GM12878 (cell line): ENCODE results near the gene TEX261. TPM values are rescaled to one million over a fixed set of nuclear protein-coding genes. Genes with fewer than 3 reads are reported as not detected.

ENCODE experiments used
- ATAC-seq: fragments of 200-7000 bp; cut with Tn5 transposase; 3 replicates; pipeline ENCODE4 v1.9.1; 2020; ENCODE audit warnings: mild to moderate bottlenecking, moderate library complexity
- BruUV-seq: library from RNA; stranded (reverse); fragments of 400-500 nt; replicated peaks from 2 replicates; lab custom pipeline; 2021; lab: Mats Ljungman, UMichigan
- CTCF ChIA-PET: fragments of 300-600 bp; sonication (Branson Sonifier 250); formaldehyde crosslinking; extraction: SDS; loops from one replicate; lab custom pipeline; 2021; ENCODE audit warnings: inconsistent platforms; lab: Yijun Ruan, JAX
- POLR2A ChIA-PET: fragments of 350-600 bp; formaldehyde crosslinking; extraction: SDS; loops from one replicate; lab custom pipeline; 2021; ENCODE audit warnings: inconsistent platforms; lab: Charles Lee
- RAD21 ChIA-PET: fragments of 300-600 bp; sonication (Branson Sonifier 250); formaldehyde crosslinking; loops from one replicate; lab custom pipeline; 2023; ENCODE audit warnings: antibody characterized with exemption; ENCODE audit not compliant: unreplicated experiment; lab: Charles Lee
- SMC1A ChIA-PET: fragments of 300-600 bp; sonication (Branson Sonifier 250); formaldehyde crosslinking; loops from one replicate; lab custom pipeline; 2023; ENCODE audit not compliant: unreplicated experiment, uncharacterized antibody; lab: Charles Lee
- DNase-seq: peaks from one replicate; pipeline ENCODE4 v3.0.0-alpha.2; 2011; ENCODE audit warnings: low read depth, low spot score
- FAIRE-seq: peaks from 3 replicates; lab custom pipeline; 2011; peaks lifted over from hg19 to GRCh38; lab: Jason Lieb, UNC
- H2AFZ ChIP-seq: 2 replicates; pipeline ENCODE4 v1.6.0; 2011; ENCODE audit warnings: low read depth, low read length, control low read depth; ENCODE audit not compliant: control insufficient read depth
- H3K27ac ChIP-seq: 2 replicates; pipeline ENCODE4 v1.5.1; 2011; ENCODE audit warnings: control low read depth; ENCODE audit not compliant: control insufficient read depth, insufficient read depth
- H3K27me3 ChIP-seq, 2 experiments: replicated peaks in 1 of 2; 2 replicates each; pipeline versions ENCODE4 v1.6.0 to v1.6.1; 2011; ENCODE audit warnings: low read length in 1 of 2; ENCODE audit not compliant: control insufficient read depth in 2 of 2, insufficient read depth in 2 of 2
- H3K36me3 ChIP-seq, 2 experiments: 2 replicates each; pipeline ENCODE4 v1.5.1; 2011; ENCODE audit warnings: low read length in 1 of 2; ENCODE audit not compliant: control insufficient read depth in 2 of 2, insufficient read depth in 2 of 2
- H3K4me1 ChIP-seq: 2 replicates; pipeline ENCODE4 v1.6.1; 2011; ENCODE audit warnings: mild to moderate bottlenecking, low read length, moderate library complexity, mixed read lengths; ENCODE audit not compliant: control insufficient read depth, insufficient read depth
- H3K4me2 ChIP-seq: 2 replicates; pipeline ENCODE4 v1.6.0; 2011; ENCODE audit warnings: control low read depth; ENCODE audit not compliant: control insufficient read depth, insufficient read depth
- H3K4me3 ChIP-seq: fragments of 200-600 bp; sonication (generic); 2 replicates; pipeline ENCODE4 v1.5.1; 2016
- H3K79me2 ChIP-seq: 2 replicates; pipeline ENCODE4 v1.6.0; 2011; ENCODE audit warnings: low read length; ENCODE audit not compliant: control insufficient read depth, insufficient read depth
- H3K9ac ChIP-seq: 2 replicates; pipeline ENCODE4 v1.8.0; 2011; ENCODE audit warnings: low read length, control low read depth, mixed read lengths; ENCODE audit not compliant: control insufficient read depth, insufficient read depth
- H3K9me3 ChIP-seq: replicated peaks from 3 replicates; pipeline ENCODE4 v1.5.1; 2011; ENCODE audit warnings: mild to moderate bottlenecking, low read length; ENCODE audit not compliant: control insufficient read depth, insufficient read depth
- H4K20me1 ChIP-seq: 2 replicates; pipeline ENCODE4 v1.6.0; 2011; ENCODE audit not compliant: control insufficient read depth, insufficient read depth
- EP300 ChIP-seq, 2 experiments: fragments of 150-350 bp in 1 of 2; IDR thresholded peaks; 2 replicates each; pipeline ENCODE4 v1.6.1; 2011 to 2012; ENCODE audit warnings: low read depth in 2 of 2, low read length in 2 of 2, borderline replicate concordance in 1 of 2, improper control_type of control experiment in 1 of 2, inconsistent platforms in 1 of 2; ENCODE audit not compliant: control insufficient read depth in 1 of 2
- WGBS: methylation state at CpG from one replicate; pipeline ENCODE4 v1.1.6; 2016; ENCODE audit warnings: low lambda C conversion rate; ENCODE audit not compliant: insufficient replicate concordance, insufficient coverage; ENCODE audit errors: missing lambda C conversion rate; 5-methylcytosine and 5-hydroxymethylcytosine counted together
- in situ Hi-C: fragments of 300-500 bp; cut with MboI; formaldehyde crosslinking; loops from 9 replicates; pipeline ENCODE4 v1.14.3; 2018; ENCODE audit warnings: mixed read lengths
- intact Hi-C: fragments of 100-400 bp; cut with micrococcal nuclease; formaldehyde crosslinking; loops from one replicate; pipeline ENCODE4 v1.14.2; 2022; ENCODE audit not compliant: unreplicated experiment
- polyA plus RNA-seq, 11 experiments: library from polyadenylated mRNA; depleted of rRNA in 4 of 11; unstranded in 6 of 11; stranded (reverse) in 5 of 11; fragments of >200 nt; fragmentation: Nextera tagmentation in 4 of 11; fragmentation: Illumina TruSeq in 1 of 11; extraction: Ambion mirVana in 4 of 11; extraction: Trizol in 1 of 11; gene quantifications; 1 replicate in 1 of 11; 2 replicates in 10 of 11; pipeline versions ENCODE4 v1.2.1 to v1.2.3, GENCODE V29; 2011 to 2016; ENCODE audit warnings: inconsistent platforms in 2 of 11, missing spikeins in 2 of 11, low read depth in 1 of 11
- total RNA-seq, 4 experiments: library from RNA; depleted of rRNA in 3 of 4; stranded (reverse); fragments of >200 nt in 3 of 4; fragmentation: Illumina TruSeq in 1 of 4; extraction: Trizol in 1 of 4; gene quantifications; 2 replicates each; pipeline versions ENCODE4 v1.2.1 to v1.2.3, GENCODE V29; 2013 to 2021
- TF ChIP-seq, protein P1 (sequence below): fragments of 450-650 bp; conservative IDR thresholded peaks from 2 replicates; pipeline ENCODE4 v1.6.1; 2017; ENCODE audit warnings: mild to moderate bottlenecking, moderate library complexity
- TF ChIP-seq, protein P2 (sequence below): fragments of 450-650 bp; IDR thresholded peaks from 2 replicates; pipeline ENCODE4 v1.6.1; 2017; ENCODE audit warnings: borderline replicate concordance

Gene TEX261
- total and polyA plus RNA-seq, 10 of the 15 experiments (the other 5 are each of a cell fraction or from before 2014, with no cell fraction given) = 5.5 to 75.6 (median 40.3) TPM

DNA sequence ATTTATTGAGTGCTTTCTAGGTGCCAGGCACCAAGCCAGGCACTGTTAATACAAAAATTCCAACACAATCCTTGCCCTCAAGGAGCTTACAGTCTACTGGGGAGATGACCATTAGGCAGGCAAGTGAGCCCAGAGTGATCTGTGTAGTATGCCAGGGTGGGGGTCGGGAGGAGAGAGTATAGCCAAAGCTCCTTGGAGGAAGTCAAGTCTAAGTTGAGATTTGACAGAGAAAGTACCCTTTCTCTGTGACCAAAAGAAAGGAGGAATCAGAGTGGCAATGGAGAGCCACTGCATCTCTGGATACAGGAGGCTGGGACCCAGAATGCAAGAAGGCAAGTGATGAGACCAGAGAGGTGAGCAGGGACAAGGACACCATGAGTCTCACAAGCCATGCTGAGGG is 8.7 kb downstream of the TEX261 start (continued):
- TF ChIP-seq, protein P1, sequence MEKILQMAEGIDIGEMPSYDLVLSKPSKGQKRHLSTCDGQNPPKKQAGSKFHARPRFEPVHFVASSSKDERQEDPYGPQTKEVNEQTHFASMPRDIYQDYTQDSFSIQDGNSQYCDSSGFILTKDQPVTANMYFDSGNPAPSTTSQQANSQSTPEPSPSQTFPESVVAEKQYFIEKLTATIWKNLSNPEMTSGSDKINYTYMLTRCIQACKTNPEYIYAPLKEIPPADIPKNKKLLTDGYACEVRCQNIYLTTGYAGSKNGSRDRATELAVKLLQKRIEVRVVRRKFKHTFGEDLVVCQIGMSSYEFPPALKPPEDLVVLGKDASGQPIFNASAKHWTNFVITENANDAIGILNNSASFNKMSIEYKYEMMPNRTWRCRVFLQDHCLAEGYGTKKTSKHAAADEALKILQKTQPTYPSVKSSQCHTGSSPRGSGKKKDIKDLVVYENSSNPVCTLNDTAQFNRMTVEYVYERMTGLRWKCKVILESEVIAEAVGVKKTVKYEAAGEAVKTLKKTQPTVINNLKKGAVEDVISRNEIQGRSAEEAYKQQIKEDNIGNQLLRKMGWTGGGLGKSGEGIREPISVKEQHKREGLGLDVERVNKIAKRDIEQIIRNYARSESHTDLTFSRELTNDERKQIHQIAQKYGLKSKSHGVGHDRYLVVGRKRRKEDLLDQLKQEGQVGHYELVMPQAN = no peak

DNA sequence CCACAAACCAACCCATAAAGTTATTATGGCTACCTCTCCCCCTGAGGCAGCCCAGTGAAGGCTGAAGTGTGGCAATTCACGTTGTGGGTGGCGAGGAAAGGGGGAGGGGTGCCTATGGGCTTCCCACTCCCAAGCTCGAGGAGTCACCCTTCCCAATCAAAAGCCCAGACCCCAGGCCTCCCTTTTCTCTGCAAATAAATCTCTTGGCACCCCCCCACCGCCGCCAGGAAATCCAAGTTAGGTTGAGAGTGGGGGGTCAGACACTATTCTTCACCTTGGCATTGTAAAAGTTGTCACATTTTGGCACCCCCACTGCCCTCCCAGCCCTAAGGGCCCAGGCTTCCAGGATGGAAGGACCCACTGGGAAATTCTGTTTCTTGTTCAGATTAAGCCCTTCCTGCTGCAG is 9.4 kb downstream of the TEX261 start:
- no peak for TF ChIP-seq EP300 (IDR thresholded peaks at IDR 0.05; ENCODE audit: borderline replicate concordance in 1 of 2, control insufficient read depth in 1 of 2, low read depth in 2 of 2, low read length in 2 of 2)
- TF ChIP-seq, protein P2, sequence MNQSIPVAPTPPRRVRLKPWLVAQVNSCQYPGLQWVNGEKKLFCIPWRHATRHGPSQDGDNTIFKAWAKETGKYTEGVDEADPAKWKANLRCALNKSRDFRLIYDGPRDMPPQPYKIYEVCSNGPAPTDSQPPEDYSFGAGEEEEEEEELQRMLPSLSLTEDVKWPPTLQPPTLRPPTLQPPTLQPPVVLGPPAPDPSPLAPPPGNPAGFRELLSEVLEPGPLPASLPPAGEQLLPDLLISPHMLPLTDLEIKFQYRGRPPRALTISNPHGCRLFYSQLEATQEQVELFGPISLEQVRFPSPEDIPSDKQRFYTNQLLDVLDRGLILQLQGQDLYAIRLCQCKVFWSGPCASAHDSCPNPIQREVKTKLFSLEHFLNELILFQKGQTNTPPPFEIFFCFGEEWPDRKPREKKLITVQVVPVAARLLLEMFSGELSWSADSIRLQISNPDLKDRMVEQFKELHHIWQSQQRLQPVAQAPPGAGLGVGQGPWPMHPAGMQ = no peak
- Histone ChIP-seq H3K79me2 (no peaks in the 10 kb centered on the region), H3K9me3 (no peaks in the 10 kb centered on the region), H3K27me3 (no peaks in the 10 kb centered on the region), H3K27ac (no peak overlapping the region), H2AFZ (no peak overlapping the region), H3K4me1 (no peaks in the 10 kb centered on the region), H4K20me1 (no peaks in the 10 kb centered on the region), H3K4me2 (no peak overlapping the region), H3K36me3 (peaks cover 5 to 20% of the 10 kb centered on the region in 2 experiments), H3K4me3 (no peak overlapping the region), H3K9ac (no peak overlapping the region)
- intact Hi-C loops (no loop called here), in situ Hi-C loops (no loop called here)
- 89% methylated on average over 5 of the region's 5 CpGs for WGBS
- RAD21 ChIA-PET = interaction anchor here (1.2 kb wide), 1 partner anchor 16 kb away, joined by 4 read pairs; no protein-coding TSS in a partner anchor
- POLR2A ChIA-PET = no interaction called here
- BruUV-seq = no TSS peak
- no peak for ATAC-seq
- no peak for FAIRE-seq
- SMC1A ChIA-PET = interaction anchor here (1.0 to 1.7 kb wide), 3 partner anchors 16 to 21 kb away, joined by 3 to 5 read pairs (median 4); no protein-coding TSS in a partner anchor
- no peak for DNase-seq
- CTCF ChIA-PET = interaction anchor here (0.9 to 2.2 kb wide), 10 partner anchors 8 to 681 kb away, joined by 3 to 18 read pairs (median 4); partner anchors contain the start of gene TEX261
